22Rv1 (cell line): ENCODE data around the gene ITGB1.

ENCODE experiments used
- H3K27ac ChIP-seq: fragments of 450-650 bp; 2 replicates; pipeline ENCODE4 v1.5.1; 2017
- ZFX ChIP-seq: fragments of 450-650 bp; IDR thresholded peaks from 2 replicates; pipeline ENCODE4 v1.6.1; 2017; ENCODE audit warnings: antibody characterized with exemption, borderline replicate concordance
- TF ChIP-seq, protein P1 (sequence below): fragments of 450-650 bp; IDR thresholded peaks from 2 replicates; pipeline ENCODE4 v1.5.1; 2017; ENCODE audit warnings: mild to moderate bottlenecking

Gene ITGB1

DNA sequence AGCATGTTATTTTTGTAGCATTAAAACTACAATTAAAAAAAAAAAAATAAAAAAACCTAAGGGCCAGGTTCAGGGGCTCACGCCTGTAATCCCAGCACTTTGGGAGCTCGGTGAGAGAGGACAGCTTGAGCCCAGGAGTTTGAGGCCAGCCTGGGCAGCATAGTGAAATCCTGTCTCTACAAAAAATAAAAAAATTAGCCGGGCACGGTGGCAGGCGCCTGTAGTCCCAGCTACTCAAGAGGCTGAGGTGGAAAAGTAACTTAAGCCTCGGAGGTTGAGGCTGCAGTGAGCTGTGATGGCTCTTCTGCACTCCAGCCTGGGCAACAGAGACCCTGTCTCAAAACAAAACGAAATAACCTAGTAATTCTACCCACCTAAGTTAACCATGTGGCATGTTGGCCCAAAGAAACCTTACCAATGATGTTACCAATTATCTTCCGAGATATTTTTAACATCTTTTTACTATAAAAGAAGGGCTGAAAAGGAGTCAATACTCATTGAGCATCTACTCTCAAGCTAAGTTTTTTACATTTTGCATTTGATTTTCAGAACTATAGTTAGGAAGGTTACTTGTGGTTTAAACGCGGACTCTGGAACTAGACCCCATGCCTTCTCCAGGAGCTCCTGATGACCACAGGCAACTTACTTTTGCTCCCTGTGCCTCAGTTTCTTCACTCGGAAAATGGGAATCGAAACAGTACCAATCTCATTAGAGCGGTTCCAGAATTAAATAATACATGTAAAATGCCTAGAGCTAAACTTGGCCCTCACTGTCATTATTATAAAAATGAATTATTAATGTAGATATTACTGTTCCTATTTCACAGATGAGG lies 1.4 kb downstream of the ITGB1 start:
- H3K27ac ChIP-seq: no peak overlapping the region

GRCh38 chr10:32955790-32956189 lies 2.2 kb downstream of the ITGB1 start:
- no peak overlapping the region for H3K27ac ChIP-seq

More for the DNA sequence above, 1.4 kb downstream of the ITGB1 start:
- TF ChIP-seq, protein P1, sequence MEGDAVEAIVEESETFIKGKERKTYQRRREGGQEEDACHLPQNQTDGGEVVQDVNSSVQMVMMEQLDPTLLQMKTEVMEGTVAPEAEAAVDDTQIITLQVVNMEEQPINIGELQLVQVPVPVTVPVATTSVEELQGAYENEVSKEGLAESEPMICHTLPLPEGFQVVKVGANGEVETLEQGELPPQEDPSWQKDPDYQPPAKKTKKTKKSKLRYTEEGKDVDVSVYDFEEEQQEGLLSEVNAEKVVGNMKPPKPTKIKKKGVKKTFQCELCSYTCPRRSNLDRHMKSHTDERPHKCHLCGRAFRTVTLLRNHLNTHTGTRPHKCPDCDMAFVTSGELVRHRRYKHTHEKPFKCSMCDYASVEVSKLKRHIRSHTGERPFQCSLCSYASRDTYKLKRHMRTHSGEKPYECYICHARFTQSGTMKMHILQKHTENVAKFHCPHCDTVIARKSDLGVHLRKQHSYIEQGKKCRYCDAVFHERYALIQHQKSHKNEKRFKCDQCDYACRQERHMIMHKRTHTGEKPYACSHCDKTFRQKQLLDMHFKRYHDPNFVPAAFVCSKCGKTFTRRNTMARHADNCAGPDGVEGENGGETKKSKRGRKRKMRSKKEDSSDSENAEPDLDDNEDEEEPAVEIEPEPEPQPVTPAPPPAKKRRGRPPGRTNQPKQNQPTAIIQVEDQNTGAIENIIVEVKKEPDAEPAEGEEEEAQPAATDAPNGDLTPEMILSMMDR: no peak
- TF ChIP-seq ZFX: no peak

GRCh38 chr10:32955299-32955772 lies 2.7 kb downstream of the ITGB1 start:
- TF ChIP-seq, protein P1: no peak
- no peak for TF ChIP-seq ZFX
- no peak overlapping the region for H3K27ac ChIP-seq

More at GRCh38 chr10:32955790-32956189, 2.2 kb downstream of the ITGB1 start:
- no peak for TF ChIP-seq ZFX
- TF ChIP-seq, protein P1: no peak

- H3K27ac ChIP-seq: no peak overlapping the region
- TF ChIP-seq ZFX: no peak
- TF ChIP-seq, protein P1: no peak
Observed at GRCh38 chr10:32954545-32955298, 3.3 kb downstream of the ITGB1 start.

- H3K27ac ChIP-seq: no peak overlapping the region
- TF ChIP-seq ZFX: no peak
- TF ChIP-seq, protein P1: no peak
Observed at GRCh38 chr10:32954080-32954479, 4.0 kb downstream of the ITGB1 start.

DNA sequence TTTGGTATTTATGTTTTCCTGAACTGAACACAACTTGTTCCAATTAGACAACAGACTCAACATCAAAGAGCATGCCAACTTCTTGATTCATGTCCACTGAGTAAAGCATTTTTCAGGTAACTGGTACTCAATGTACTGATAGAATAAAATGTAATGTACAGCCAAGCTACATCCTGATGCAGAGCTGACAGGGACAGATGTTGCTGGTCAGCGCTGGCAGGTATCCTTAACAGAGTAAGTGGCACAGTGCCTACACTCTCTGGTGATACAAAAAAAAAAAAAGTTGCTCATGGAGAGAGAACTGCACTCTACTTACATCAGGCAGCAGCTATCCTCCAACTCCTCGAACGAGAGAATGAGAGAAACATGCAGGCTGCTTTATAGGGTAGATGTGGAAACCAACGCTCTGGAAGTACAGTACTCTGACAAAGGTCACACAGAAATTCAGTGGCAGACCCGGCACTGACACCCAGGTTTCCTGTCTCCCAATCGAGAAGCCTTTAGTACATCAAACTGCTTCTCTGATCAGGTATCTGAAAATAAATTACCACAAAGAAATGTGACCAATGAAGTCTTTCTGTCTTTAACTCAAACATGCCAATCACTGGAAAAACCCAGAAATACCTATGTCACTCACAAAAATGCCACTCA lies 4.6 kb downstream of the ITGB1 start:
- TF ChIP-seq ZFX: no peak
- TF ChIP-seq, protein P1: no peak
- no peak overlapping the region for H3K27ac ChIP-seq
